HCT116 (cell line): ENCODE measurements around the gene KIAA1328. TPM values are rescaled to one million over a fixed set of nuclear protein-coding genes. Genes with fewer than 3 reads are reported as not detected.

Source experiments
- ATAC-seq: fragments of 200-7000 bp; cut with Tn5 transposase; 2 replicates; pipeline ENCODE4 v1.9.1; 2020; ENCODE audit warnings: mild to moderate bottlenecking, moderate library complexity
- BruUV-seq: library from RNA; stranded (reverse); fragments of 400-500 nt; replicated peaks from 2 replicates; lab custom pipeline; 2021; lab: Mats Ljungman, UMichigan
- CTCF ChIA-PET: fragments of 300-600 bp; sonication (Branson Sonifier 250); formaldehyde crosslinking; loops from one replicate; lab custom pipeline; 2021; ENCODE audit warnings: antibody characterized with exemption; lab: Charles Lee
- POLR2A ChIA-PET: fragments of 300-600, 350-600 bp; sonication (Branson Sonifier 250); formaldehyde crosslinking; loops from one replicate; lab custom pipeline; 2021; ENCODE audit warnings: antibody characterized with exemption; lab: Charles Lee
- RAD21 ChIA-PET, 2 experiments: fragments of 300-600 bp; sonication (Branson Sonifier 250); formaldehyde crosslinking; loops; one replicate each; lab custom pipeline; 2023; ENCODE audit warnings: low total read pairs in 2 of 2; ENCODE audit not compliant: uncharacterized antibody in 2 of 2, unreplicated experiment in 2 of 2, low non-redundant PET in 1 of 2; lab: Charles Lee
- DNase-seq: peaks from one replicate; pipeline ENCODE4 v3.0.0-alpha.2; 2010; ENCODE audit warnings: low read depth, low spot score
- H2AFZ ChIP-seq: fragments of 200-600 bp; shearing (Covaris generic), sonication (generic); 2 replicates; pipeline ENCODE4 v1.6.1; 2017; ENCODE audit warnings: low read depth, mixed run types, mixed read lengths, antibody characterized with exemption, low read length; ENCODE audit not compliant: poor library complexity, severe bottlenecking
- H3K27ac ChIP-seq: 2 replicates; pipeline ENCODE4 v1.5.1; 2012; ENCODE audit warnings: low read depth, low read length
- H3K27me3 ChIP-seq: fragments of 200-600 bp; sonication (generic); 2 replicates; pipeline ENCODE4 v1.6.1; 2016; ENCODE audit warnings: mixed run types, low read length, mixed read lengths; ENCODE audit not compliant: insufficient read depth
- H3K36me3 ChIP-seq, 2 experiments: fragments of 200-500 bp in 1 of 2; fragments of 200-600 bp in 1 of 2; sonication (Bioruptor generic) in 1 of 2; sonication (generic) in 1 of 2; 2 replicates each; pipeline versions ENCODE4 v1.5.1 to v1.6.1; 2014 to 2016; ENCODE audit warnings: low read length in 2 of 2, inconsistent platforms in 1 of 2, mixed read lengths in 1 of 2, mixed run types in 1 of 2; ENCODE audit not compliant: insufficient read depth in 2 of 2, control insufficient read depth in 1 of 2
- H3K4me1 ChIP-seq, 2 experiments: fragments of 200-600 bp in 1 of 2; sonication (generic) in 1 of 2; 2 replicates each; pipeline versions ENCODE4 v1.5.1 to v1.6.1; 2012 to 2017; ENCODE audit warnings: low read length in 2 of 2, inconsistent platforms in 1 of 2, mild to moderate bottlenecking in 1 of 2, mixed read lengths in 1 of 2, mixed run types in 1 of 2, moderate library complexity in 1 of 2; ENCODE audit not compliant: insufficient read depth in 2 of 2, control insufficient read depth in 1 of 2
- H3K4me2 ChIP-seq: fragments of 200-600 bp; sonication (generic); 2 replicates; pipeline ENCODE4 v1.6.1; 2017; ENCODE audit warnings: mixed run types, low read length, mixed read lengths
- H3K4me3 ChIP-seq, 2 experiments: fragments of 200-600 bp in 1 of 2; sonication (generic) in 1 of 2; replicated peaks in 1 of 2; 2 replicates each; pipeline ENCODE4 v1.5.1; 2011 to 2016; ENCODE audit warnings: low read length in 2 of 2, control low read depth in 1 of 2, low read depth in 1 of 2, mild to moderate bottlenecking in 1 of 2, mixed read lengths in 1 of 2, mixed run types in 1 of 2
- H3K79me2 ChIP-seq: fragments of 200-600 bp; sonication (generic); 2 replicates; pipeline ENCODE4 v1.6.1; 2017; ENCODE audit warnings: mild to moderate bottlenecking, mixed run types, low read length, moderate library complexity, mixed read lengths; ENCODE audit not compliant: insufficient read depth
- H3K9ac ChIP-seq: fragments of 200-600 bp; sonication (generic); 2 replicates; pipeline ENCODE4 v1.6.1; 2016; ENCODE audit warnings: low read length, mixed read lengths
- H3K9me2 ChIP-seq: fragments of 200-600 bp; sonication (generic), shearing (Covaris generic); 2 replicates; pipeline ENCODE4 v1.6.1; 2017; ENCODE audit warnings: mixed run types, mild to moderate bottlenecking, moderate library complexity; ENCODE audit not compliant: insufficient read depth
- H3K9me3 ChIP-seq, 2 experiments: fragments of 200-500 bp in 1 of 2; fragments of 200-600 bp in 1 of 2; sonication (Bioruptor generic) in 1 of 2; sonication (generic) in 1 of 2; 2 replicates each; pipeline ENCODE4 v1.6.1; 2014 to 2017; ENCODE audit warnings: low read length in 2 of 2, mixed read lengths in 2 of 2, inconsistent platforms in 1 of 2, low read depth in 1 of 2, mild to moderate bottlenecking in 1 of 2, mixed run types in 1 of 2, moderate library complexity in 1 of 2; ENCODE audit not compliant: control insufficient read depth in 1 of 2, insufficient read depth in 1 of 2
- H4K20me1 ChIP-seq: fragments of 200-600 bp; sonication (generic), shearing (Covaris generic); 2 replicates; pipeline ENCODE4 v1.6.1; 2017; ENCODE audit warnings: mixed run types, mild to moderate bottlenecking, moderate library complexity; ENCODE audit not compliant: insufficient read depth
- CBX3 ChIP-seq: IDR thresholded peaks from 2 replicates; pipeline ENCODE4 v1.6.1; 2012; ENCODE audit warnings: low read depth
- EGR1 ChIP-seq: IDR thresholded peaks from 2 replicates; pipeline ENCODE4 v1.6.1; 2012; ENCODE audit warnings: low read depth
- EZH2 ChIP-seq: fragments of 200-600 bp; sonication (generic); IDR thresholded peaks from 2 replicates; pipeline ENCODE4 v1.6.1; 2017; ENCODE audit warnings: antibody characterized with exemption, mixed run types
- POLR2A ChIP-seq: IDR thresholded peaks from 2 replicates; pipeline ENCODE4 v1.7.0; 2011; ENCODE audit warnings: borderline replicate concordance; ENCODE audit not compliant: insufficient read depth, insufficient read length; ENCODE audit errors: extremely low read depth
- SIN3A ChIP-seq: IDR thresholded peaks from 2 replicates; pipeline ENCODE4 v1.6.1; 2012; ENCODE audit warnings: low read depth
- SRF ChIP-seq: IDR thresholded peaks from 2 replicates; pipeline ENCODE4 v1.6.1; 2012; ENCODE audit warnings: low read depth
- ZBTB33 ChIP-seq: IDR thresholded peaks from 2 replicates; pipeline ENCODE4 v1.6.1; 2011; ENCODE audit warnings: mild to moderate bottlenecking, low read length, moderate library complexity; ENCODE audit not compliant: insufficient replicate concordance; ENCODE audit errors: extremely low read depth
- ZFX ChIP-seq: fragments of 450-650 bp; IDR thresholded peaks from 2 replicates; pipeline ENCODE4 v1.6.1; 2017
- intact Hi-C: fragments of 100-400 bp; cut with micrococcal nuclease; formaldehyde crosslinking; loops from 2 replicates; pipeline ENCODE4 v1.10.0; 2022
- total RNA-seq: library from RNA; stranded (reverse); gene quantifications from one replicate; pipeline ENCODE4 v1.2.1, GENCODE V29; 2021; ENCODE audit not compliant: unreplicated experiment

KIAA1328 gene
- total RNA-seq, 1 experiment from 2014 or later = 5.2 TPM

GRCh38 chr18:37175727-37176620 is 347.0 kb downstream of the KIAA1328 start:
- TF ChIP-seq POLR2A = no peak
- DNase-seq = no peak
- H3K9me2 ChIP-seq = no peaks in the 10 kb centered on the region
- no peaks in the 10 kb centered on the region for H3K4me1 ChIP-seq
- CTCF ChIA-PET = no interaction called here
- POLR2A ChIA-PET = no interaction called here
- ATAC-seq = no peak
- no peaks in the 10 kb centered on the region for H3K36me3 ChIP-seq
- no peak overlapping the region for H3K27ac ChIP-seq
- H3K79me2 ChIP-seq = no peaks in the 10 kb centered on the region
- H2AFZ ChIP-seq = no peak overlapping the region
- intact Hi-C loops = no loop called here
- RAD21 ChIA-PET = no interaction called here
- H3K9me3 ChIP-seq = no peaks in the 10 kb centered on the region
- no peak overlapping the region for H3K4me2 ChIP-seq
- H3K27me3 ChIP-seq = no peaks in the 10 kb centered on the region
- no peaks in the 10 kb centered on the region for H4K20me1 ChIP-seq
- no peak overlapping the region for H3K9ac ChIP-seq
- no TSS peak for BruUV-seq
- no peak overlapping the region for H3K4me3 ChIP-seq

GRCh38 chr18:37176621-37176934 is 347.7 kb downstream of the KIAA1328 start:
- ChIA-PET CTCF (no interaction called here), POLR2A (no interaction called here), RAD21 (no interaction called here)
- no peaks in the 10 kb centered on the region for H4K20me1 ChIP-seq
- H3K4me2 ChIP-seq = no peak overlapping the region
- no peak for DNase-seq
- H3K27ac ChIP-seq = no peak overlapping the region
- intact Hi-C loops = no loop called here
- TF ChIP-seq ZFX = no peak
- no peak for TF ChIP-seq CBX3
- TF ChIP-seq SIN3A = no peak
- no peak for TF ChIP-seq EZH2
- no peak for TF ChIP-seq ZBTB33
- no peak for TF ChIP-seq EGR1
- TF ChIP-seq SRF = no peak
- H3K4me1 ChIP-seq = no peaks in the 10 kb centered on the region
- no peak for ATAC-seq
- H3K79me2 ChIP-seq = no peaks in the 10 kb centered on the region
- H3K9ac ChIP-seq = no peak overlapping the region
- no TSS peak for BruUV-seq
- H3K9me2 ChIP-seq = no peaks in the 10 kb centered on the region
- H3K27me3 ChIP-seq = no peaks in the 10 kb centered on the region
- no peaks in the 10 kb centered on the region for H3K9me3 ChIP-seq
- H2AFZ ChIP-seq = no peak overlapping the region
- no peak overlapping the region for H3K4me3 ChIP-seq
- H3K36me3 ChIP-seq = no peaks in the 10 kb centered on the region
